DMS153 treated with DMSO at 0.1 percent for 48 hours (cell line): ENCODE results near the gene KRTAP12-1.
"Not testable (repeated sequence)": the region's sequence is repeated elsewhere in the genome, so short reads cannot be mapped to it uniquely, and the experiment has no call there.

Source experiments
- DNase-seq: peaks from one replicate; lab custom pipeline; 2025; ENCODE audit not compliant: unreplicated experiment; lab: John Stamatoyannopoulos, UW

KRTAP12-1 gene

DNA sequence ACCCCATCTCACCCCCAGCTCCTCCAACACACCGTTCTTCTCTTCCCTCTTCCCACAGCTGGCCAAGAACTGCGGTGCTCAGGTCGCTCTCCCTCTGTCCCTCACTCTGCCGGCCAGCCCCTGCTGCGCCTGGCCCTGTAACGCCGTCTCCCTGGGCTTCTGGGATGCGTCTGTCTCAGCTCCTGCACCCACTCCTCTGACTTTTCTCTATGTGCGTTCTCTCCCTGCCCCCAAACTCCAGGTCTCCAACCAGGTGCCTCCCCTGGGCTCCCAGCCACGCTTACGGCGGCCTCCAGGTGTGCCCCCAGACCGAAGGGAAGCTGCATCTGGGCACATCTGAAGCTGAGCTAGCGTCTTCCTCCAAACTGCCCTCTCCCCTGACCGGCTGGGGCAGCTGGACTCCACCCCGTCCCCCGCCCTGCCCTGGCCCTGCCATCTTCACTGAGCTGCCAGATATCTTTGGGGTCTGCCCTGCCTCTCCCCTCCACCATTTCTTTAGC is 17.6 kb upstream of the KRTAP12-1 start:
- no peak for DNase-seq

DNA sequence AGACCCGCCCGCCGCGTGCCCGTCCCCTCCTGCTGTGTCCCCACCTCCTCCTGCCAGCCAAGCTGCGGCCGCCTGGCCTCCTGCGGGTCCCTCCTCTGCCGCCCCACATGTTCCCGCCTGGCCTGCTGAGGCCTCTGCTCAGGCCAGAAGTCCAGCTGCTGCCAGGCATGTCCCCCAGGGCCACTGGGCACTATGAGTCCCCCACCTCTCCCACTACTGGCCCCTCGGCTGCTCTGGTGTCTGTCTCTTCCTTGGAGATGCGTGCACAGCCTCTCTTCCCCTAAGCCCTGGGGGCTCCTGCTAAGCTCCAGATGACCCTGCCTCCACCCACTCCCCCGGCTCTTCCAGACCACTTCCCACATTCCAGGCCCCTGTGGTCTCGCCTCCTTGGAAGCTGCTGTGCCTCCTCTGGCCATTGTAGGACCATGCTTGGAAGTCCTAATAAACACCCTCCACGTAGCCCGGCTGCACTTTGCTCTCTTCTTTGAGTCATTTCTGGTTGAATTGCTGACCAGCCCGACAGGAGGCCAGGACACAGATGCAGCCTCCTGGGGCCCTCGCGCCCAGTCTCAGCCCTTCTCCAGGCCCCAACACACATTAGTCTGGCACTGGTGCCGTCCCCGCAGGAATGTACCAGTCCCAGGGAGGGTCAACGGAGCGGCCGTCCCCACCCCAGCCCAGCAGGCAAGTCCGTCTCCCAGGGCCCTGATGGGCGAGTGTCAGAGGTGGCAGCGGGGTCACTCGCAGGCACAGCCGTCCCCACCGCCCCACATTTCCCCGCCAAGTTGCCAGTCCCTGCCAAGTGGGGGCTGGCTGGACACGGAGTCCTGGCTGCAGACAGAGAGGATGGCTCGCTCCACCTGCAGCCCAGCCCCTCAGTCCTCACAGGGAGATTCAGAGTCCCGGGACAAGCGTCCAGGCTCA is 16.1 kb upstream of the KRTAP12-1 start:
- DNase-seq = no peak

DNA sequence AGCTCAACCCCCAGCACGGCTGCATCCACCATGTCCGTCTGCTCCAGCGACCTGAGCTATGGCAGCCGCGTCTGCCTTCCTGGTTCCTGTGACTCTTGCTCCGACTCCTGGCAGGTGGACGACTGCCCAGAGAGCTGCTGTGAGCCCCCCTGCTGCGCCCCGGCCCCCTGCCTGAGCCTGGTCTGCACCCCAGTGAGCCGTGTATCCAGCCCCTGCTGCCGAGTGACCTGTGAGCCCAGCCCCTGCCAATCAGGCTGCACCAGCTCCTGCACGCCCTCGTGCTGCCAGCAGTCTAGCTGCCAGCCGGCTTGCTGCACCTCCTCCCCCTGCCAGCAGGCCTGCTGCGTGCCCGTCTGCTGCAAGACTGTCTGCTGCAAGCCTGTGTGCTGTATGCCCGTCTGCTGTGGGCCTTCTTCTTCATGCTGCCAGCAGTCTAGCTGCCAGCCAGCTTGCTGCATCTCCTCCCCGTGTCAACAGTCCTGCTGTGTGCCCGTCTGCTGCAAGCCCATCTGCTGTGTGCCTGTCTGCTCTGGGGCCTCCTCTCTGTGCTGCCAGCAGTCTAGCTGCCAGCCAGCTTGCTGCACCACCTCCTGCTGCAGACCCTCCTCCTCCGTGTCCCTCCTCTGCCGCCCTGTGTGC is 15.3 kb upstream of the KRTAP12-1 start, which contains the start of gene KRTAP10-12:
TSS of gene KRTAP10-12 (plus strand) at position 1 of the 639 bp plus-strand sequence. CDS start at position 31, 30 bp downstream.
- DNase-seq = not testable (repeated sequence)

DNA sequence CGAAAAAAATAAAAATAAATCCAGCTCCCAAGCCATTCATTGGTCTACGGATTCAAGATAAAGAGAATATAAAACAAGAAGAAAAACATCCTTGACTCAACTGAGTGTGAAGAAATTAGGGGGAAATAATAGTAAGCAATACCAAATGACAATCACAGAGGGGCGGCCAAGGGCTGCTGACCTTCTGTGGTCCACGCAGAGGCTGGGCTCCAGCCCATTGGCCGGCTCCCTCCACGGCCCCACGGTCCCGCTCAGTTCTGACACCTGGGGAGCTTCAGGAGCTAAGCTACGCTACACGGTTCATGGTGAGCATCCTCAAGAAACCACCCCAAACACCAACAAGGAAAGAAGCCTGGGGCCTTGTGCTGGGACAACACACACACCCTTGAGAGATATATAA is 14.6 kb upstream of the KRTAP12-1 start:
- DNase-seq = no peak

DNA sequence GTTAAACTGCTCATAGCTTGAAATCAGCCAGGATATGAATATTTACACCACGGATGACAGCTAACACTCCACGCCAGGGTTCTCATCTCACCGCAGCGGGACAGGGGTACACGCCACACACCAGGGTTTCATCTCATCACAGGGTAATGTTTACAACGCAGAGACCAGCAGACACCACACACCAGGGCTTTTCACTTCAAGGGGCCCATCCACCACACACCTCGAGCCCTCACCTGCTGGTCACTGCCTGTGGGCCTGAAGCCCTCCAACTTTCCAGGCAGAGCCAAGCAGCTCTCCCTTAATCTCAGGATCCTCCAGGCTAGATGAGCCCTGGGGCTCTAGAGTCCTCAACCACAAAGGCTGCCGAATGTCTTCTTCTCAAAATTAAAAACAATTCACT is 13.7 kb upstream of the KRTAP12-1 start:
- no peak for DNase-seq

DNA sequence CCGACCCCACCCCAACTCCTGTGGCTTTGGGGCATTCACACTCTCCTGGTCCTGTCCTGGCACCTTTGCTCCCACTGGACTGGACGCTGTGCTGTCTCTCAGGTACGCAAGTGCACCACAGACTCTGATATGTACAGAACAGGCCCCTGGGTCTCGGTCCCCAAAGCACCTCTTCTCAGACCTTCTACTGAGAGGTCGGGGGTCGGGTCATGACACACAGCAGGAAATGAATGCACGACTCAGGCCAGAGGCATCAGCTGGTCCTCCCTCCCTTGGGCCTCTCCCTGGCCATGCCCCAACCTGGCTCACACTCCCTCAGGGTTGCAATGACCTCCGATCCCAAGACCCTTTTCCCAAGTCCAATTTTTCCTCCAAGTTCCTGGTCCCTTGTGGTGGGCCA is 13.2 kb upstream of the KRTAP12-1 start:
- no peak for DNase-seq

DNA sequence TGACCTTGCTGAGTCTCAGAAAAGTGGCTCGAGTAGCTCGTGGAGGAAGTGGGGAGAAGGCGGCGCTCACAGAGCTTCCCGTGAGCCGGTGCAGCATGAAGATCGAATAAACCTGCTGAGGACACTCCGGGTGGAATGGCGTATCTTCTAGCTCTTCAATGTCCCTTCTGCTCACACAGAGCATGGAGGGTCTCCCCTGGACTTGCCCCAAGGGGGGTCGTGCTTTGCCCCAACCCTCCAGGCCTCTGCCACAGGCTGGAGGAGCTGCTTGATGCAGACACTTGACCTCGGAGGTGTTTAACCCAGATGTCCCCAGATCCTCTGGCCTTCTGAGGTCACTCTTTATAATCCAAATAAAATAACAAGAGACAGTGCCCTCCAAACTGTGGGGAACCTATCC is 12.8 kb upstream of the KRTAP12-1 start:
- DNase-seq = no peak

DNA sequence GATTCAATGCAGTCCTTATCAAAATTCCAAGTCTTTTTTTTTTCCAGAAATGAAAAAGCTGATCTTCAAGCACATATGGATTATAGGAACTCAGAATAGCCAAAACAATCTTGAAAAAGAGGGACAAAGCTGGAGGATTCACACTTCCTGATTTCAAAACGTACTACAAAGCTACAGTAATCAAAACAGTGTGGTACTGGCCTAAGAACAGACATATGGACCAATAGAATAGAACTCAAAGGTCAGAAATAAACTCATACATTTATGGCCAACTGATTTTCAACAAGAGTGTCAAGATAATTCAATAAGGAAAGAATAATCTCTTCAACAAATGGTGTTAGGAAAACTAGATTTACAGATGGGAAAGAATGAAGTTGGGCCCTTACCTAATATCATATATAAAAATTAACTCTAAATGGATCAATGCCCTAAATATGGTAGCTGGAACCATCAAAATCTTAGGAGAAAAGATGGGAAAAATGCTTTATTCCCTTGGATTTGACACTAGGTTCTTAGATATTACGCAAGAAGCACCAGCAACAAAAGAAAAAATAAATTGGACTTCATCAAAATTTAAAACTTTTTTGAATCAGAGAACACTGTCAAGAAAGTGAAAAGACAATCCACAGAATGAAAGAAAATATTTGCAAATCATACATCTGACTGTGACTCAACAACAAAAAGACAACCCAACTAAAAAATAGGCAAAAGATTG is 11.0 kb upstream of the KRTAP12-1 start:
- no peak for DNase-seq

DNA sequence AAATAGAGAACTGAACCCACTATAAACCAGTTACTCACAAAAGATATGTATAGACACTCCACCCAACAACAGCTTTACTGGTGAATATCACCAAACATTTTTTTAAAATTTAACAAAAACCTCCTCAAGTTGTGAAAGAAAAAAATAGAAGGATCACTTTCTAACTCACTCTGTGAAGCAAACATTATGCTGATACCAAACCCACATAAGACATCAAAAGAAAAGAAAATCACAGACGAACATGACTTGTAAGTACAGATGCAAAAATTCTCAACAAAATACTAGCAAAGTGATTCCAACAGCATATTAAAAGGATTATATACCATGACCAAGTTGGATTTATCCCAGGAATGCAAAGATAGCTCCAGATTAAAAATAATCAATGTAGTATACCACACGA is 9.7 kb upstream of the KRTAP12-1 start:
- no peak for DNase-seq

DNA sequence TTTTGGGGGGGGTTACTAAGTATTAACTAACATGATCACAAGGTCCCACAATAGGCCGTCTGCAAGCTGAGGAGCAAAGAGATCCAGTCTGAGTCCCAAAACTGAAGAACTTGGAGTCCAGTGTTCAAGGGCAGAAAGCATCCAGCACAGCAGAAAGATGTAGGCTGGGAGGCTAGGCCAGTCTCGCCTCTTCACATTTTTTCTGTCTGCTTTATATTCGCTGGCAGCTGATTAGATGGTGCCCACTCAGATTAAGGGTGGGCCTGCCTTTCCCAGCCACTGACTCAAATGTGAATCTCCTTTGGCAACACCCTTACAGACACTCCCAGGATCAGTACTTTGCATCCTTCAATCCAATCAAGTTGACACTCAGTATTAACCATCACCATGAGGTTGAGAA is 7.8 kb upstream of the KRTAP12-1 start:
- not testable (repeated sequence) for DNase-seq

DNA sequence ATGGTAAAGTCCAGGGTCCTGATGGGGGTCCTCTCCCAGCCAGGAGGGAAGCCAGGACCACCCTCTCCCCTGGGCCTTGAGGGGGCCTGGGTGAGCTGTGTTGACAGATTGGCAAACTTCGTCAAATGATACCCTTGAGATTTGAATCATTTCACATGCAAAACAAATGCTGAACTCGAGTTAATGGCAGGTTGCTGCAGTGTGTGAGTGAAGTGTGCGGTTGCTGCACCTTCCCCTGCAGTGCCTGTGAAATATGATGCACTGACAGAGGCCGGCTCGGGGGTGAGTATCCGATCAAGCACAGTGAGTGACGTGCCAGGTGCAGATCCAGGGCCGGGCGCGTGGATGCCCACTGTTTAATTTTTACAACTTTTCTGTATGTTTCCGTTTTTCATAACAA is 5.7 kb upstream of the KRTAP12-1 start:
- peak; percentile 6 for DNase-seq

DNA sequence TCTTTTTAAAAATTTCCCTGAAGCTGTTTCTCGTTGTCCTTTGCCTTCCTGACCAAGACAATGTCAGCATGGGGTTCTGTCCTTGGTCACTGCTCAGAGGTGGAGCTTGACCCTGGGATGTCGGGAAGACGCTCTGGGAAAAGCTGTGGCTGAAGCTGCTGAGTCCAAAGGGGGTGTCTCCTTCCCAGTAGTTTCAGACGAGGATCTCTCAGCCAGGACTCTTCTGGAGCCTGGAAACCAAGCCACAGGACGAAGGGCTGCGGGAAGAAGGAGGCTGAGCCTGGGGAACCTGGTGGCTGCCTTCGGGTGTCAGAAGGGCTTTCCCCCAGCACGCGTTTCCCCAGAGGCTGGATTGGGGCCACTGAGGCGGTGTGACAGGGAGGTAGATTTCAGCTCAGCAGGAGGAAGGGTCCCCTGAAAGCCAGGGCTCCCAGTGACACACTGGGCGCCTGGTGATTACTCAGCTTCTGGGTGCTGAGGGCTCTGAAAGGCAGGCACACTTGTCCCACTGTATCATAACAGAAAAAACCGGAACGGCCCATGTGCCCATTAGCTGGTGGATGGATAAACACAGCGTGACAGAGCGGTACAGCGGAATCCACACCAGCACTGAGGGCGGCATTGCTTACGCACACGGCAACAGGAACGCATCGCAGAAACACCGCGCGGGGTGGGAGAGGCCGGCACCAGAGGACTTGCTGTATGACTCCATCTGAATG is 5.0 kb upstream of the KRTAP12-1 start:
- DNase-seq = no peak

DNA sequence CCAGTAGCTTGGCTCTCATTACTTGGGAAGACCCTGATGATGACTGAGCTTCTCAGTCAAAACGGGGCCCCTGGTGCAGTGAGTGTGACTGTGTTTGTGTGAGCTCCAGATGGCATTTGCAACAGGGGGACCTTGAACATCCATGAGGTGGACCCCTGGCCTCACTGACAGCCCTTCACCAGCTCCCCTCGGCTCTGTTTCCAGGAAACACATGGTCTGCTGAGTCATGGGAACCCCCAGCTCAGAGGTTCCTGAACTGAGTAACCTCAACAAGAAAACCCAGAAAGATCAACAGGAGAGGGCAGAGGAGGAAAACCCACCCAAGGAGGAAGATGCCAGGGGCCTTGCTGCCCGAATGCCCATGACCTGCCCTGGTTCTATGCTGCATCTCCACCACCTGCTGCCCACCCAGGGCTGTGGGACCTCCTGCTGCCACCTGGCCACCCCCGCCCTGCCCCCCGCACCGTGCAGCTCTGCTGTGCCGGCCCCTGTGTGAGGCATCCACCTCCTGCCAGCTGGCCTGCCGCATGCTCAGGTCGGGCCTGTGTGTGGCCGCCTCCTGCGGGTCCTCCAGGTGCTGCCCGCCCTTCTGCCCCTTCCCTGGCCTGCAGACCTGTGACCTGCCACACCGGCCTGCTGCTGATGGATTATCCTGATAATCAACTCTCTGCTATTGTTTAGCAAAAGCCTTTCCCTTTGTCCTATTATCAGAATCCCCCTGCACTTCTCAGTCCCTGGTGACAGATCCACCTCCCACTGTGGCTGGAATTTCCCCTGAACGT is 4.2 kb upstream of the KRTAP12-1 start:
- no peak for DNase-seq

DNA sequence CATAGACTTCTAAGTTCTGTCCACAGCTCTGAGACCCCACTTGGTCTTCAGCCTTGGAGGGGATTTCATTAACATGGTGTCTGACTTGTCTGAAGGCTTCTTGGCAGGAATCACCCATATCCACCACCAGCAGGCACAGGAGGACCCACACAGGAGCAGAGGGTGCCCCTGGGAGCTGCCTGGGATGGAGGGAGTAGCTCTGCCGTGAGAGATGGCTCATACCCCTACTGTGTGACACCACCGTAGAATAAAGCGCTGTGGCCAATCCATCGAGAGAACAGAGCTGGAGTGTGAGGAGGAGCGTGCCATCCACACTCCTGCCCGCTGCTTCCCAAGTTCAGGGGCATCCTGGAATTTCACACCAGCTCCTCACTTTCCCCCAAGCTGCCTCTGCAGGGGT is 3.1 kb upstream of the KRTAP12-1 start:
- not testable (repeated sequence) for DNase-seq

DNA sequence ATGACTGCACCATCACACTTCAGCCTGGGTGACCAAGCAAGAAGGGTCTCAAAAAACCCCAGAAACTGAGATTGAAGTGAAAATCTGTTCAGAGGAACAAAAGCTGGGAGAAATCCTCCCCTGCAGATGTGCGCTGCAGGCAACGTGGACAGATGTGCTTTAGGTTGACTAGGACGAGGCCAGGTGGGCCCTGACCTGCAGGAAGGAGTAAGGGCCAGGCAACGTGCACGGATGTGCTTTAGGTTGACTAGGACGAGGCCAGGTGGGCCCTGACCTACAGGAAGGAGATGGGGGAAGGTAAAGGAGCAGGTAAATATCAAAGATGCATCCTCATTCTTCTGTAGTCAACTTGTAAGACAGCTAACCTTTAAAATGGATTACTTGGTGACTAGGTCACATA is 2.5 kb upstream of the KRTAP12-1 start:
- DNase-seq = no peak

DNA sequence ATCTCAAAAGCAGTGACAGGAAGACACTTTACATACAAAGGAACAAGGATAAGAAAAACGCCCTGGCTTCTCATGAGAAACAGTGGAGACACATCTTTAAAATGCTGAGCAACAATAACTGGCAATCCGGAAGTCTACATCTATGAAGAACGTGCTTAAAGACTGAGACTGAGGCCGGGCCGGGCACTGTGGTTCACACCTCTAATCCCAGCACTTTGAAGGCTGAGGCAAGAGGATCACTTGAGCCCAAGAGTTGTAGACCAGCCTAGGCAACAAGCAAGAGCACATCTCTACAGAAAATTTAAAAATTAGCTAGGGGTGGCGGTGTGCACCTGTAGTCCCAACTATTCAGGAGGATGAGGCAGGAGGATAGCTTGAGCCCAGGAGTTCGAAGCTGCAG is 2.1 kb upstream of the KRTAP12-1 start:
- no peak for DNase-seq

DNA sequence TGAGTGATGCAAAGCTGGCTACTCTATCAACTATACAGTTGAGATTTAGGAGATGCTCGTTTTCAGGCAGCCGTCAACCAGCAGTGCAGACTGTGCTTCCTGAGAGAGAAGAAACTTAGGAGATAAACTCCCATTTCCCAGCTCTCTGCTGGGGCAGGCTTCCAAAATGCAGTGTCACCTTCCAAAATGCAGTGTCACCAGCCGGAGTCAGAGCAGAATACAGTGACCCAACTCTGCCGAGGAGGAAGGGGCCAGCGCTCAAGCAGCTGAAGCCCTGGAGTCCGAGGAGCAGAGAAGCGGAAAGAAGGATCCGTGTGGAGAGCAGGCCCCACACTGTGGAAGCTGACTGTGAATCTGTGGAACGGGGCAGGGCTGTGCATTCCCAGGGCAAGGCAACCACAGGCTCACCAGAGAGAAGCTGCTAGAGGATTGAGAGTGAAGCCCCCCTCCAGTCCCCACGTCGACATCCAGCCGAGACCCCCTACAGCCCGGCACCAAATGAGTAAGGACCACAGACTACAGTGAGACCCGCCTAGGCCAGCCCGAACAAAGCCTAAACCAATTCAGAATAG is 703 bp upstream of the KRTAP12-1 start:
- no peak for DNase-seq

DNA sequence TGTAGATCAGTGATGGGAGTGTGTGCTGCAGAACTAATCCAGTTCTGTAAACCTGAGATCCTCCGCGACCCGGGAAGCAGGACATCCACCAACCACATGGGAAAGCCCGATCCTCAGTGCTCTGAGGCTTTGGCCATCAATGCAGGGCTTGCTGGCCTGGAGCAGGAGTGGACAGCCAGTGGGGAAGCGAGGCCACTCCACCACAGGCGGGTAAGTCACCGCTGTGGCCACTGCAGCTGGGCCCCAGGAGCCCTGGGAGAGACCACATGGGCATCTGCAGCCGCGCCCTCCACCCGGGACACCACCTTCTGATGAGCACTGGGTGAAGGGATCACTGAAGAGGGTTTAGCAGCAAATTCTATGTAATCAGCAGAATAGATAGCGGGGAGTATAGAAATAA is 811 bp downstream of the KRTAP12-1 start:
- no peak for DNase-seq

DNA sequence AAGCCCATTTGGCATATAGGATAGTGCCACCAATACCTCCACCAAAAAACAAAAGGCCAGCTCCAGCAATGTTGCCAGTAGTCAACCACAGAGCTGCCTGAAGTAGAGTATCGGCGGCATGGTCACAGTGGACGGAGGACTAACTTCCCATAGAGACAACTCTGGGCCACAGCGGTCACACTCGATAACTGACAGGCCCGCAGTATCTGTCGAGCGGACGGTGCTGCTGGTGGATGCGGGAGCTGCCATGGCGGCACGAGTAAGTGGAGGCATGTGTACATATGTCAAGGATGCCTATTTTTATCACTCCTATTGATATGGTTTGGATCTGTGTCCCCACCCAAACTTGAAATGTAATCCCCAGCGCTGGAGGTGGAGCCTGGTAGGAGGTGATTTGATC is 4.1 kb downstream of the KRTAP12-1 start:
- DNase-seq = no peak

DNA sequence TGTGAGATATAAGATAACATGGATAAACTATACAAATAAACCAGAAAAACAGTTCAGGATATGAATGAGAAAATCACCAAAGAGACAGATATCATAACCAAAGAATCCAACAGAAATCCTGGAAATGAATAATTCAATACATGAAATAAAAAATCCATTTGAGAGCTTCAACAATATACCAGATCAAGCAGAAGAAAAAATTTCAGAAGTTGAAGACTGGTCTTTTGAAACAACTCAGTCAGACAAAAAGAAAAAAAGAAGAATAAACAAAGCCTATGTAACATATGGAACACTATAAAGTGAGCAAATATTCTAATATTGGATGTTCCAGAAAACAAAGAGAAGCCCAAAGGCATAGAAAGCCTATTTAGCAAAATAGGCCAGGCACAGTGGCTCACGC is 10.1 kb downstream of the KRTAP12-1 start:
- no peak for DNase-seq
